Panc1 (cell line): ENCODE data around the gene IL12RB2.

Experiments used
- CTCF ChIP-seq: fragments of 450-650 bp; IDR thresholded peaks from 2 replicates; pipeline ENCODE4 v1.5.1; 2017; ENCODE audit warnings: mild to moderate bottlenecking
- POLR2AphosphoS5 ChIP-seq: IDR thresholded peaks from 2 replicates; pipeline ENCODE4 v1.6.1; 2012; ENCODE audit warnings: mild to moderate bottlenecking, low read depth, low read length, moderate library complexity
- REST ChIP-seq, 2 experiments: IDR thresholded peaks; 2 replicates each; pipeline ENCODE4 v1.6.1; 2011 to 2012; ENCODE audit warnings: low read depth in 2 of 2, control low read depth in 1 of 2, low read length in 1 of 2, mild to moderate bottlenecking in 1 of 2, moderate library complexity in 1 of 2; ENCODE audit not compliant: insufficient read depth in 1 of 2
- SIN3A ChIP-seq: IDR thresholded peaks from 2 replicates; pipeline ENCODE4 v1.6.1; 2012; ENCODE audit warnings: low read depth, mild to moderate bottlenecking, low read length, moderate library complexity, borderline replicate concordance; ENCODE audit not compliant: insufficient read depth

GRCh38 chr1:67368046-67368514, 60.4 kb downstream of the IL12RB2 start:
- TF ChIP-seq CTCF (no peak), POLR2AphosphoS5 (no peak), SIN3A (no peak), REST (IDR thresholded peaks at IDR 0.05; ENCODE audit: insufficient read depth in 1 of 2, low read depth in 2 of 2, low read length in 1 of 2) (no peak)
